ENCODE data around the gene RUSF1.
"Not testable (repeated sequence)": the region's sequence is repeated elsewhere in the genome, so short reads cannot be mapped to it uniquely, and the experiment has no call there.

The RUSF1 gene

GRCh38 chr16:31451201-31451600, 57.0 kb downstream of the RUSF1 start:
- DNase-seq, result no peak

GRCh38 chr16:31445931-31446330, 62.3 kb downstream of the RUSF1 start:
- DNase-seq, result not testable (repeated sequence)

DNA sequence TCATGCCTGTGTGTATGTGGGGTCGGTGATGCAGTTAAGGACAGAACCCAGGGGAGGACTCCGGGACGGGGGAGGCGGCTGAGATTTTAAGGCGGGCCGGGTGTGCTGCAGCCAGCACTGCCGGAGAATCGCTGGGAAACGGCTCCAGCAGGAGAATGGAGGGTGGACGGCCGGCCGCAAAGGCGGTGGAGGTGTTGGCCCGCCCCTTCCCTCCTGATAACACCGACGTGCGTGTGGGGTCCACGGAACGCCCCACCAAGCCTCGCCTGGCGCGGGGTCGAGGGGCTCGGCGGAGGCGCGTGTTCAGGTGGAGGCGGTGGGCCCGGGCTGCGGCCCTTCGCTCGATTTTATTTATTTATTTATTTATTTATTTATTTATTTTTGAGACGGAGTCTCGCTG, 66.2 kb downstream of the RUSF1 start:
- DNase-seq, result no peak

GRCh38 chr16:31440516-31441184, 67.5 kb downstream of the RUSF1 start:
- DNase-seq, result peak; percentile 29

DNA sequence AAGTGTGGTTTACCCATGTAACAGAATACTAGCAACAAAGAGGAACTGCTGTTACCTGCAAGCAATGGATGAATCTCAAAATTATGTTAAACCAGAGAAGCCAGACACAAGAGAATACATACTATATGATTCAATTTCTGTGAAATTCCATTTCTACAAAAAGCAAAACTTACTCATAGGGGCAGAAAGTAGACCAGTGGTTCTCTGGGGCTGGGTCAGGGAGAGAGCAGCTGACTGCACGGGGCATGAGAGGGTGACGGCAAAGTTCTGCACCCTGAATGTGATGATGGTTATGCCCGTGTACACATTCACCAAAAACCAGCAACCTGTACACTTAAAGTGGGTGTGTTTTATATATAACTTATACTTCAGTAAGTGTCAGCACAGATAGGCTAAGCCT, 68.7 kb downstream of the RUSF1 start:
- DNase-seq, result no peak

Measured in fibroblast of skin of abdomen (primary cell).